ENCODE data around the gene MPZL2. TPM values are rescaled to one million over a fixed set of nuclear protein-coding genes. Genes with fewer than 3 reads are reported as not detected.

Gene MPZL2
- polyA plus RNA-seq, 3 donors = 6.9 to 23.1 (median 12.3) TPM

DNA sequence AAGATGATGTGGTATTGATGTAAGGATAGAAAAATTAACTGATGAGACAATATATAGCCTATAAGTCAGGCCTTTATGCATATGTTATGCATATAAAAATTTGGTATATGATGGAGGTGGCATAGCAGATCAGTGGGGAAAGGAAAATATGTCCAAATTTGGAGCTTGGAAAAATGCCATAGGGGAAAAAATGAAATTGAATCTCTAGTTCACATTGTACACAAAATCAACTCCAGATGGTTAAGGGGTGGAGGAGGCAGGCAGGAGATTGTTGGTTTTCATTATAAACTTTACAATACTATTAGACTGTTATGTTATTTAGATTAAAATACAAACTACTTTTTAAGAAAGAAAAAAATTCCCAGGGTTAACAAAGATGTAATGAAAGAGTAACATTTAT is 25.3 kb upstream of the MPZL2 start:
- no peak overlapping the region for H3K27ac ChIP-seq (ENCODE audit: low read depth, low read length)

DNA sequence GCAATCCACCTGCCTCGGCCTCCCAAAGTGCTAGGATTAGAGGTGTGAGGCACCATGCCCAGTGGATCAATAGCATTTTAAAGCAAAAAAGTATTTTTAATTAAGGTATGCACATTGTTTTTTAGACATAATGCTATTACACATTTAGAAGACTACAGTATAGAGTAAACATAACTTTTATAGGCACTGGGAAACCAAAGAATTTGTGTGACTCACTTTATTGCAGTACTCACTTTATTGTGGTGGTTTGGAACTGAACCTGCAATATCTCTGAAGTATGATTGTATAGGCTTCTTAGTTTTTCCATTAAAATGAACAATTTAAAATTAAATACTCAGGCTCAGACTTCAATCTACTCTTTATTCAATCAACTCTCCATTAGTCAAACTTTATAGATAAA is 22.9 kb upstream of the MPZL2 start:
- H3K27ac ChIP-seq (ENCODE audit: low read depth, low read length) = no peak overlapping the region
- 86 to 90% (median 88%) methylated on average over 1 of the region's 1 CpG for WGBS, 3 donors

DNA sequence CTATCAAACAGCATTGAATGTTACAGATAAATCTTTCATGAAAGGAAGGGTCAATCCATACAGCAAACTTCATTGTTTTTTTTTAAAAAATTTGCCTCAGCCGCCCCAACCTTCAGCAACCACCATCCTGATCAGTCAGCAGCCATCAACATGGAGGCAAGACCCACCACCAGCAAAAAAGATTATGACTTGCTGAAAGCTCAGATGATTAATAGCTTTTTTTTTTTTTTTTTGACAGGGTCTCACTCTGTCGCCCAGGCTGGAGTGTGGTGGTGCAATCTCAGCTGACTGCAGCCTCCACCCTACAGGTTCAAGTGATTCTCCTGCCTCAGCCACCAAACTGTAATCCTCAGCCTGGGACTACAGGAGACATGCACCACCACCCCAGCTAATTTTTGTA is 22.4 kb upstream of the MPZL2 start:
- no peak overlapping the region for H3K27ac ChIP-seq (ENCODE audit: low read depth, low read length)
- 80 to 87% (median 85%) methylated on average over 2 of the region's 2 CpGs for WGBS, 3 donors

DNA sequence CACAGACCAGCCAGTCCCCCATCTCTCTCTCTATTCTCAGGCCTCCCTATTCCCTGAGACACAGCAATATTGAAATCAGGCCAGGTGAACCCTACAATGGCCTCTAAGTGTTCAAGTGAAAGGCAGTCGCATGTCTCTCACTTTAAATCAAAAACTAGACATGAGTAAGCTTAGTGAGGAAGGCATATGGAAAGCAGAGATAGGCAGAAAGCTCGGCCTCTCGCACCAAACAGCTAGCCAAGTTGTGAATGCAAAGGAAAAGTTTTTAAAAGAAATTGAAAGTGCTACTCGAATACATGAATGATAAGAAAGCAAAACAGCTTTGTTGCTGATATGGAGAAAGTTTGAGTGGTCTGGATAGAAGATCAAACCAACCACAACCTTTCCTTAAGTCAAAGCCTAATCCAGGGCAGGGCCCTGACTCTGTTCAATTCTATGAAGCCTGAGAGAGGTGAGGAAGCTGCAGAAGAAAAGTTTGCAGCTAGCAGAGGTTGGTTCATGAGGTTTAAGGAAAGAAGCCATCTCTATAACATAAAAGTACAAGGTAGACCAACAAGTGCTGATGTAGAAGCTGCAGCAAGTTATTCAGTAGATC is 19.8 kb upstream of the MPZL2 start:
- H3K27ac ChIP-seq (ENCODE audit: low read depth, low read length) = no peak overlapping the region
- 56 to 64% (median 60%) methylated on average over 4 of the region's 4 CpGs for WGBS, 3 donors

DNA sequence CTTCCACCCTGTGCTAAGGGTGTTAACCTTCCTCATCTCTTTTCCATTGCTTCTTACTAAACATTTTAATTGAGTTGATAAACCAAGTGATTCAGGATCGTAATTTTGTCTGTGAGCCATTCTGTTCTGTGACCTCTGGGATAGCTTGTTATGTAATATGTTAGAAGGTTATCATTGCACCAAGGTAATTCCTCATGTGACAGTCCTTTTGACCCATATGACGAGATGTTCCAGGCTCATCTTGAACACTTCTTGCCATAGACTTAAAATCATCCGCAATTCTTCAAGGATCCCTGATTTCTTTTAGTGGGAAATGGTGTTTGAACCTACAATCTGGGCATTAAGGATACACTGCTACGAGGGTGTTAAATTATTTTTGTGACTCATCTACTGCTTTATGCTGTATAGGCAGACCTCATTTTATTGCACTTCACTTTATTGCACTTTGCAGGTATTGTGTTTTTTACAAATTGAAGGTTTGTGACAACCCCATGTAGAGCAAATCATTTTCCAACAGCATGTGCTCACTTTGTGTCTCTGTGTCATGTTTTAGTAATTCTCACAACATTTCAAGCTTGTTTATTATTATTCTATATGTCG is 19.0 kb upstream of the MPZL2 start:
- WGBS, 3 donors = 76 to 86% (median 79%) methylated on average over 5 of the region's 5 CpGs
- no peak overlapping the region for H3K27ac ChIP-seq (ENCODE audit: low read depth, low read length)

DNA sequence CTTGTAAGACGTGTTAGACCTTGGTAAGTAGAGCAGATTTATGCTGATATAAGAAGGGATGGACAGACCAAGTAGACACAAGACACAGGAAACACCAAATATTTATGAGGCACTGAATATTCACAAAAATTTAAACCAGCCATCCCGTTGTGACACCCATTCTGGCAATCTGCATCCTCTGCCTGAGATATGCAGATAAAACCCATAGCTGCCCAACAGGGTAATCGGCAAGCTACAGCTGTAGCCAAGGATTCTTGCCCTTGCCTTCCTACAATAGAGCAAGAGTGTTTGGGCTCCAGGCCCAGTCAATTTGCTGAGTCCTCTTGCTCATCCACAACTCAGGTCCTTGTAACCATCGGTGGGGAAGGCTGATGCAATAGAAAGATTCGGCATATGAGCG is 18.5 kb upstream of the MPZL2 start:
- H3K27ac ChIP-seq (ENCODE audit: low read depth, low read length) = no peak overlapping the region
- WGBS, 3 donors = 75 to 94% (median 80%) methylated on average over 6 of the region's 6 CpGs

DNA sequence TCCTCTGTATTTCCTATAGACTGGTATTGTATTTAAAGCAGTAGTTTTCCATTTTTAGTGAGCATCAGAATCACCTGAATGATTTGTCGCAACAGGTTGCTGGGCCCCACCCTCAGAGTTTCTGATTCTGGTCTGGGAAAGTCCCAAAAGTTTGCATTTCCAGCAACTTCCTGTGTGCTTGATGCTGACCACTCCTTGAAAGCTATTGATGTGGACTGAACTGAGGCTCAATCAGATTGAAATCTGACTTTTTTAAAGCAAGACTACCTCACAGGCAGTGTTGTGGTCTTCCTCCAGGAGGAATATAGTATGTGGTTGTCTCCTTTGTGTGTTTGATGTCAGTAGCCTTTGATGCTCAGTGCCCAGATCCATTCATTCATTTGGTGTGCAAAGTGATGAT is 17.2 kb upstream of the MPZL2 start:
- 89 to 93% (median 92%) methylated on average over 1 of the region's 1 CpG for WGBS, 3 donors
- no peak overlapping the region for H3K27ac ChIP-seq (ENCODE audit: low read depth, low read length)

DNA sequence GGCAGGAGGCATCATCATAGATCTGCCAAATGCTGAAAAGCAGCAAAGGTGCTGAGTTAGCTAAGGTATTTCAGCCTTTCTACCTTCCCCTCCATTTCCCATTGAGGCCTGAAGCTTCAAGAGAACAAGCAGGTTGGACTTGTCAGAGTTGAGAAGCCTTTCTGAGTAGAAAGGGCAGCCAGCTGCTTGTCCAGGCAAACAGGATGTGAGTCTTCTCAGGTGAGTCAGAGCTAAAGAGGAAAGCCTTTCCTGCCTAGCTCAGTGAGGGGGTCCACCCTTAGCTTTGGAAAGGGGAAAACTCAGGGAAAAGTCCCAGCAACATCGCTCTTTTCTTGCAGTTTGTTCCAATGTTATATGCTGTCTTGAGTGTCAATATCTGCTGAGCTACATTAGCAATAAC is 13.2 kb upstream of the MPZL2 start:
- H3K27ac ChIP-seq (ENCODE audit: low read depth, low read length) = no peak overlapping the region
- 66 to 86% (median 84%) methylated on average over 1 of the region's 1 CpG for WGBS, 3 donors

DNA sequence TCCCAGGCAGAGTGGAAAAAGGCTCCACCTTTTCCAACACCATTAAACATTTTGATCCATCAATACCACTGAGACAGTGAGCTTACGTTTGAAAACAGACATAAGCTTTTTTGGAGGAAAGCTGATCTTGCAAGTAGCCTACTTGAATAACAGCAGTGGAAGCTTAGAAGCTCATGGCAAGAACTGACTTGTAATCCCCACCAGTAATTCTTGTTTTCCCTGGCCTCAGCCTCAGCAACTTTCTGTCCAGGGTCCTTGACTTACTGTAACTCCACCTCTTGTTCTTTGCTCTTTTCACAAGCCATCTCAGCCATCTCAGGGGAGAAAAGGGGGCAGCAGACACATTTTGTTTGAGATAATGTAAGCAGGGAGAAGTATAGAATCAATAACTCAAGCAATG is 12.3 kb upstream of the MPZL2 start:
- no peak overlapping the region for H3K27ac ChIP-seq (ENCODE audit: low read depth, low read length)
- WGBS, 3 donors = 64 to 81% (median 66%) methylated on average over 1 of the region's 1 CpG

DNA sequence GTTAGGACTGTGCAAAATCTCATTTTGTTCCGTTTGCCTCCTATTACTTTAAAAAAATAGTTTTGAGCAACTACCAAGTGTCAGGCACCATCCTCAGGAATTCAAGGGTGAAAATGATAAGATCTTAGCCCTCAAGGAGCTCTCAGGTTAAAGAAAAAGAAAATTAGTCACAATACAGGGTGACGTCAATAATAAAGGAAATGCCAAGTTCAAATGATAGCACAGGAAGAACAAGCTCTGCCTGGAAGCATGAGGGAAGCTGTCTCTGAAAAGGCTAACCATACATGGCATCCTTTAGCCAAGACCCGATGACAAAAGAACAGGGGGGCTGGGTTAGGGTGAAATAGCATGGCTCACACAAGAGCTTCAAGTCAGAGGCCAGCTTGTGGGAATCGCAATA is 11.1 kb upstream of the MPZL2 start:
- no peak overlapping the region for H3K27ac ChIP-seq (ENCODE audit: low read depth, low read length)
- WGBS, 3 donors = 51 to 85% (median 58%) methylated on average over 4 of the region's 4 CpGs

DNA sequence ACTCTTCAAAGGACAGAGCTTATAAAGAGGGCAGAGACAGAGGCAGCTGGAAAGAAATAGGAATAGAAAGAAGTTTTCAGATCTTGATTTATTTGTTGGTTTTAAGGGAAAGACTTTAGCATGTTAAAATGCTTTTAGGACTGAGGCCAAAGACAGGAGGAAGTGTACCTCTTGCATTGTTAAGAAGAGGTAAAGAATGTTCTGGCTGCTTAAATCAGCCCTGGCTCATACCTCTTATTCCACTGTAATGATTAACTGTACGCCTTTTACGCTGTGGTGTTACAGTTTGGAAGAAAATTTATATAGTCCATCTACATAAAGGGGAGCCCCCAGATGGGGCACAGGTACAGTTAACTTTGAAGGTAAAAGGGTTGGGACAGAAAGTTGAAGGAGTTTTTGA is 10.1 kb upstream of the MPZL2 start:
- 31 to 56% (median 49%) methylated on average over 2 of the region's 2 CpGs for WGBS, 3 donors
- H3K27ac ChIP-seq (ENCODE audit: low read depth, low read length) = no peak overlapping the region

DNA sequence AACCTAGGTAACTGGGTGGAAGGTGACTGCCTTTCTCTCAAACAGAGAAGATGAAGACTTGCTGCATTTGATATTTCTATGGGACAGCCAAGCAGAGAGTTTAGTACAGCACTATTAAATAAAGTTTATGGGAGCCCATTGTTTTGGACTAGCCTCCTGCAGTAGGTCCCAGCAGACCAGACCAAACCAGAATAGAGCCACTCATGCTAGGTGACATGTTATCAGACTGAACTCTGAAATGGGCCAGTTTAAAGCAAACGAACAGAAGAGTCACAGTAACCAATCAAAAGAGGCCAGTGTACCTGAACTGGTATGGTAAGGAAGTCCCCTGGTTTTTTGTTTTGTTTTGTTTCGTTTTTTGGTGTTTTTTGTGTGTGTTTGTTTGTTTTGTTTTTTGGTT is 7.9 kb upstream of the MPZL2 start:
- H3K27ac ChIP-seq (ENCODE audit: low read depth, low read length) = no peak overlapping the region
- WGBS, 3 donors = 74 to 76% (median 74%) methylated on average over 2 of the region's 2 CpGs

DNA sequence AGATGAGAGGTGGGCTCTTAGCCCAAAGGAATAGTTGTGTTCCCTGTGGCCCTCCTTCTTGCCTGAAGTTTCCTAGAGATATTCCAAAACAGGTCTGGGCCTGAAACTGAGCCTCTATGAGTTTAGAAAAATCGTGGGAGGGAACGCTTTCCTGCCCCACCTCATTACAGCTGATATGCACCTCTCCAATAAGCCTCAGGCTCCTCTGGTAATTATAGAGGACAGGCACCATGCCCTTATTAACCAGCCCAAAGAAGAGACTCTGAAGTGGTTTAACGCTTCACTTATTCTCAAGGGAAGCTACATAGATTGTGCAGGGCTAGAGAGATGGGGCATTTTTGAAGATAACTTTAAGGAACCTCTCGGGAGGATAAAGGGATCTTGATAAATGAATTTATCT is 3.4 kb upstream of the MPZL2 start:
- no peak overlapping the region for H3K27ac ChIP-seq (ENCODE audit: low read depth, low read length)
- 84 to 87% (median 85%) methylated on average over 4 of the region's 4 CpGs for WGBS, 3 donors

DNA sequence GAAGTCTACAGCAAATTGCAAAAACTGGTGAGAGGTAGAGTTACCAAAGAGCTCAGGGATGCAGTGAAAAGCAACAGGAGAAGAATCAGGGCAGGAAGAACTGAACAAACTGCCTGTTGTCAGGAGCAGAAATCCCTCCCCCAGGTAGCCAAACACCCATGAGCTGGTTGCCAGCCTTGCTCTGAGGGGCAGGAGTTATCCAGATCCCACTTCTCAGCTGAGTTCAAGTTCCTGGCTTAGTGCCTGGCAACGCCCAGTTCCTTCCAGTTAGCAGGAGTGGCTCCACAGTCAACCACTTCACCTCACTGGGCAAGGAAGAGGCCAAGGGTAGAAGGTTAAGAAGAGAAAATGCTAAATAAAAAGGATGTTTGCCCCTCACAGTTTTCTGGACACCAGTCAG is 1.9 kb upstream of the MPZL2 start:
- WGBS, 3 donors = 33 to 71% (median 55%) methylated on average over 1 of the region's 1 CpG

DNA sequence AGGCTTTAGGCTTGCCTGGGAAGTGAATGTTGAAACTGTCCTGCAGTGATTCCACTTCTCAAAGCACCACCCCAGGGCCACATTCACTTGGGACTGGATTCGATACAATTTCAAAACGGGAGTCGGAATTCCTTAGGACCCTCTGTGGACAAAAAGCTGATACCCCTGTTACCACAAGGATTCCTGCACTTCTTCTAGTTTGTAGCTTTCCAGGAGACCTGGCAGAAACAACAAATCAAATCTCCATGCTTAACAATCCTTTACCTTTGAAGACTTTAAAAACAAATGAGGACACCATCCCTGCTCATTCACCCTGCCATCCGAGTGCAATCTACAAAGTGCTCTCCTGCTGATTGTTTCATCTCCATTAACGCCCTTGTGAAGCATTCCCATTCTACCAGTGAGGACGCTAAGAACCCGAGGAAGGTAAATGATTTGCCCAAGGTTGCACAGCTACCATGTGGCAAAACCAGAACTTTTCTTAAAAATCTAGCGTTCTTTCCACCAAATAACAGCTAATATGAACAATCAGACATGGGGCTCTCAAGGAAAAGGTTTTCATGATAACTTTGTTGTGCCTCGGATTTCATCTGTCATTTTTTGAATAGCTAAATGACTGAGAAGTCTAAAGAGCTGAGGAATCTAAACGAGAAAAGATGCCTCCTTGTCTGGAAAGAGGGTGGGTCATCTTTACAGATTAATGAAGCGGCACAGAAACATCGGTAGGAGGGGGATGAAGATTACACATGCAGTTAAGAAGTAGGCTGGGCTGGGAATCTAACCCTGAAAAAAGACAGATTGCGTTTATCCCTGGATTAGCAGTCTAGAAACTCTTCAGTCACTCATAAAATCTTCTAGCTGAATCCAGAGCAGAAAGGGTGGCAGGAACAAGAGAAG is 720 bp upstream of the MPZL2 start:
- no peak overlapping the region for H3K27ac ChIP-seq (ENCODE audit: low read depth, low read length)
- WGBS, 3 donors = 46 to 72% (median 69%) methylated on average over 13 of the region's 13 CpGs

More for the DNA sequence above, 1.9 kb upstream of the MPZL2 start:
- H3K27ac ChIP-seq (ENCODE audit: low read depth, low read length) = no peak overlapping the region

DNA sequence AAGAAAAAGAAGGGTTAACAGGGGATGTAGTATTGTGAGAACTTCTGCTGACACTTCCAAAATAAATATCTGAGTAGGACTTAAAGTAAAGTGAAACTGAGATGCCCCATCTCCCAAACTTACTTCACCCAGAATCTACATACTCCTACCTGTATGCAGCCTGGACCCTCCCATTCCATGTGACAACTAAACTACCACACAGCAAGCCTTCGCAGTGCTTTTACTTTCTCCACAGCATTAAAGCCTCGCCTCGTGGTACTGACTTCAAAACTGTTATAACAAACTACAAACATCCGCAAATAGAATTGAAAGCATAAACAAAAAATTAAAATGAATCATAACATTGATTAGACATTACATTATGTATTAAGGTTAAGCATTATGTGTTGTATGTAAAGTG is 985 bp downstream of the MPZL2 start:
- 28 to 70% (median 61%) methylated on average over 4 of the region's 4 CpGs for WGBS, 3 donors
- H3K27ac ChIP-seq (ENCODE audit: low read depth, low read length) = no peak overlapping the region

DNA sequence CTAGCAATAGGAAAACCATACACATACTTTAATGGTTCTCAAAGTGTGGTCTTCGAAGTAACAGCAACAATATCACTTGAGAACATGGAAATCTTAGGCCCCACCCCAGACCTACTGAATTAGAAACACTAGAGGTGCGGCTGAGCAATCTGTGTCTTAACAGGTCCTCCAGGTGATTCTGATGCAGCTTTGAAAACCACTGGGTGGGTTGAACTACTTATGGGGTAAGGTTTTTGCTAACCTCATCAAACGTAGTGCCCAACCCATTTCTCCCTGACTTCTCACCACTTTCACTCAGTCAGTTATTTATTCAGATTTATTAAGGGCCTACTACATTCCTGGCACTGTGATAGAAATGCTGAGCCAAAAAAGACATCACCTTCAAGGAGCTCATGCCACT is 3.7 kb downstream of the MPZL2 start:
- 85 to 93% (median 87%) methylated on average over 3 of the region's 3 CpGs for WGBS, 3 donors
- H3K27ac ChIP-seq (ENCODE audit: low read depth, low read length) = no peak overlapping the region

DNA sequence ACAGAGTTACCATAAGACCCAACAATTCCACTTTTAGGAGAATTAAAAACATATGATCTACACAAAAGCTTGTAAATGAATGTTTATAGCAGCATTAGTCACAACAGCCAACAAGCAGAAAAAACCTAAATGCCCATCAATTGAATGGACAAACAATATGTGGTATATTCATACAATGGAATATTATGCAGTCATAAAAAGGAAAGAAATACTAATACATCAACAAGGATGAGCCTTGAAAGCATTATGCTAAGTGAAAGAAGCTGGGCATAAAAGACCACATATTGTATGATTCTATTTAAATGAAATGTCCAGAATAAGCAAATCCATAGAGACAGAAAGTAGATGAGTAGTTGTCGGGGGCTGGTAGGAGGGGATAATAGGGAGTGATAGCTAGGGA is 5.0 kb downstream of the MPZL2 start:
- no peak overlapping the region for H3K27ac ChIP-seq (ENCODE audit: low read depth, low read length)
- WGBS, 3 donors = 95 to 96% (median 96%) methylated on average over 1 of the region's 1 CpG

DNA sequence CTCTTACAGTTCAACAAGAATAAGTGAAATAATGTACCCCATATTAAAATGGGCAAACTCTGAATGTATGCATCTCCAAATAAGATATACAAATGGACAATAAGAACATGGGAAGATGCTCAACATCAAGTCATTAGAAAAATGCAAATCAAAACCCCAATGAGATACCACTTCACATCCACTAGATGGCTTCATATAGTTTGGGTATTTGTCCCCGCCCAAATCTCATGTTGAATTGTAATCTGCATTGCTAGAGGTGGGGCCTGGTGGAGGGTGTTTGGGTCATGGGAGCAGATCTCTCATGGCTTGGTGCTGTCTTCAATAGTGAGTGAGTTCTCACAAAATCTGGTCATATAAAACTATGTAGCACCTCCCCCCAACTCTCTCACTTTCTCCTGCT is 5.7 kb downstream of the MPZL2 start:
- H3K27ac ChIP-seq (ENCODE audit: low read depth, low read length) = no peak overlapping the region
- WGBS, 3 donors = 0 to 100% (median 91%) methylated on average over 1 of the region's 1 CpG

DNA sequence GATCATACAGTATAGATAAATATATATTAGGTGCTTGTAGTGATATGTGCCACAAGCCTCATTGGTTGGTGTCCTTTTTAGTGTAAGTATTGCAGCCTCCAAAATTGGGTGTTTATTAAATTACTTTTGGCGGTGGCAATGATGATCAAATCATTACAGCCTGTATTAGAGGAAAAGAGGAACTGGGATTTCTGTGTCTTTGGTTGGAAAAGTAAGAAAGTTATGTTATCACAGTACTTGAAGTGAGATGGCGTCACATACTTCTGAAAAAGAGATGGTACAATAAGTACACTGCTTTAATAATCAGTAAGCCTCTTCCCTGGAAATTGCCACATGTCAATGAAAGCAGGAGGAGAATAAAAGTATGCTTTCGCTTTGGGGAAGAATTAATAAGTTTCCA is 11.4 kb downstream of the MPZL2 start:
- 38 to 70% (median 69%) methylated on average over 3 of the region's 3 CpGs for WGBS, 3 donors
- no peak overlapping the region for H3K27ac ChIP-seq (ENCODE audit: low read depth, low read length)

Data from adipose tissue (tissue), 3 donors.